ENCODE data around the gene TXLNB.

DNA sequence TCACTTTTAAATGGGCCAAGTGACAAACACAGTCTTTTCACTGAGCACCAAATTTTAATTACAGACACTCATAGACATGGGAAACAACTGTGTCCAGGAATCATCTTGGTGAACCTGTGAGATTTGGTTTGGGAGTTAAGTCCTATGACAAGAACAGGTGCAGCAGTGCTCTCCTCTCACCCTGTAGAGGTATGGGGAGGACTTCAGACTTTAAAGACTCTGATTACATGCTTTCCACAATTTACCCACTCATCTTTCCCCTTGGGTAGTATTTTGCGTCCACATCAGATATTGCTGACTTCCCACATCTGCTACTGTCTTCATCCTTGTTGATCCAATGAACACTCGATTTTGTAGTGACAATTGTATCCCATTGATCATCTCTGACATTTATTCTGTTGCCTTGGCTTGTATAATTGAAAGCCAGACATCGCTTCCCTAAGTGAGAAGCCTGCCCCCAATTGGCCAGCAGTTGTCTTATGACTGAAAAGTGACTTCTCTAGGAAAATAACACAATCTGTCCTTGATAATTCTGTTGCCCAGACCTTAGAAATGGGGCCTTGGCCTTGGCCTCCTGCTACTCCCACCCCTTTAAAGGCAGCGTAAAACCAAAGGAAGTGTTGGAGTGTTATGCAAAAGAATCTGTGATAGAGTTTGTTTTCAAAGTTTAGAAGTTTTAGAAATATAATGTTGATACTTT is 40.0 kb downstream of the TXLNB start:
- TF ChIP-seq POLR2A (IDR thresholded peaks at IDR 0.05; ENCODE audit: low read depth, low read length) (no peak), TAF1 (IDR thresholded peaks at IDR 0.05; ENCODE audit: low read depth, low read length) (no peak), POU2F2 (IDR thresholded peaks at IDR 0.05; ENCODE audit: low read depth, low read length) (no peak), POLR2AphosphoS5 (IDR thresholded peaks at IDR 0.05; ENCODE audit: low read depth, low read length) (no peak)

Data from GM12891 (cell line).